ENCODE data around the gene MESD. TPM values are rescaled to one million over a fixed set of nuclear protein-coding genes. Genes with fewer than 3 reads are reported as not detected.

The MESD gene
- total RNA-seq: 10 to 100 TPM; 18.5 to 24.5 (median 21.3) TPM
- long read RNA-seq, donor 1, full-length matches to known transcripts: 35 of 41 reads
- long read RNA-seq, donor 1, partial matches to known transcripts: 4 of 41 reads
- long read RNA-seq, donor 1, other reads (novel, unspliced or antisense): 2 of 41 reads
- long read RNA-seq, donor 2, full-length matches to known transcripts: 48 of 53 reads
- long read RNA-seq, donor 2, partial matches to known transcripts: 5 of 53 reads
- long read RNA-seq, donor 2, other reads (novel, unspliced or antisense): 0 of 53 reads

- intact Hi-C loops (cut with DNase I, micrococcal nuclease): no loop called here
- peak; percentile 99 for ATAC-seq
- DNase-seq: peak; percentile 99 to 100 (median 99)
- Histone ChIP-seq H3K36me3 (ENCODE audit: low read depth) (no peaks in the 10 kb centered on the region), H3K4me3 (peak within 1 kb of the TSS; percentile 72), H3K9me3 (no peaks in the 10 kb centered on the region), H3K4me1 (ENCODE audit: low read depth) (peaks cover 6% of the 10 kb centered on the region)
- no peak for TF ChIP-seq CTCF (IDR thresholded peaks at IDR 0.05)
Observed at GRCh38 chr15:80989518-80990478, at the start of gene MESD. MESD (minus strand) TSS chr15:80989819; CDS start chr15:80989791, 28 bp downstream.

GRCh38 chr15:81038975-81039607 is 49.5 kb upstream of the MESD start:
- intact Hi-C loops (cut with DNase I, micrococcal nuclease): no loop called here
- DNase-seq: no peak
- Histone ChIP-seq H3K36me3 (ENCODE audit: low read depth) (no peaks in the 10 kb centered on the region), H3K4me3 (no peak overlapping the region), H3K9me3 (no peaks in the 10 kb centered on the region), H3K4me1 (ENCODE audit: low read depth) (no peaks in the 10 kb centered on the region)
- TF ChIP-seq CTCF (IDR thresholded peaks at IDR 0.05): no peak
- ATAC-seq: no peak

- Histone ChIP-seq H3K9me3 (no peaks in the 10 kb centered on the region), H3K4me3 (no peak overlapping the region), H3K36me3 (ENCODE audit: low read depth) (no peaks in the 10 kb centered on the region), H3K4me1 (ENCODE audit: low read depth) (no peaks in the 10 kb centered on the region)
- TF ChIP-seq CTCF (IDR thresholded peaks at IDR 0.05): no peak
- intact Hi-C loops (cut with DNase I, micrococcal nuclease): no loop called here
- DNase-seq (no peak), ATAC-seq (no peak)
Observed at GRCh38 chr15:81037952-81038743, 48.5 kb upstream of the MESD start.

GRCh38 chr15:81033508-81033907 is 43.9 kb upstream of the MESD start:
- intact Hi-C loops (cut with DNase I, micrococcal nuclease): no loop called here
- no peaks in the 10 kb centered on the region for H3K36me3 ChIP-seq (ENCODE audit: low read depth)
- H3K4me1 ChIP-seq (ENCODE audit: low read depth): no peaks in the 10 kb centered on the region
- no peak overlapping the region for H3K4me3 ChIP-seq
- no peaks in the 10 kb centered on the region for H3K9me3 ChIP-seq
- no peak for TF ChIP-seq CTCF (IDR thresholded peaks at IDR 0.05)
- DNase-seq: no peak
- no peak for ATAC-seq

- TF ChIP-seq CTCF (IDR thresholded peaks at IDR 0.05): no peak
- intact Hi-C loops (cut with DNase I, micrococcal nuclease): no loop called here
- ATAC-seq (no peak), DNase-seq (no peak)
- Histone ChIP-seq H3K9me3 (no peaks in the 10 kb centered on the region), H3K4me1 (ENCODE audit: low read depth) (no peaks in the 10 kb centered on the region), H3K36me3 (ENCODE audit: low read depth) (no peaks in the 10 kb centered on the region), H3K4me3 (no peak overlapping the region)
Observed at GRCh38 chr15:81032818-81033217, 43.2 kb upstream of the MESD start.

All from mucosa of descending colon (tissue), 3 donors.